ENCODE measurements around the gene CARMIL1.

The CARMIL1 gene

GRCh38 chr6:25627001-25627400 is 347.8 kb downstream of the CARMIL1 start:
- Histone ChIP-seq H3K9me3 (ENCODE audit: control insufficient read depth, insufficient read depth, low read depth, low read length) (no peaks in the 10 kb centered on the region), H3K27ac (ENCODE audit: extremely low read depth, low read depth, low read length) (no peak overlapping the region), H3K36me3 (ENCODE audit: control insufficient read depth in 2 of 2, insufficient read depth in 1 of 2, low read length in 2 of 2) (no peaks in the 10 kb centered on the region), H3K4me3 (ENCODE audit: low read depth, low read length) (no peak overlapping the region), H3K4me1 (ENCODE audit: control insufficient read depth, insufficient read depth, low read length) (peaks cover 5% of the 10 kb centered on the region)
- POLR2A ChIA-PET = no interaction called here
- TF ChIP-seq ZIC2 (tag by site-specific recombination; IDR thresholded peaks at IDR 0.05) (no peak), ZNF26 (tag by site-specific recombination; IDR thresholded peaks at IDR 0.05) (no peak), BCL11B (tag by site-specific recombination; IDR thresholded peaks at IDR 0.05; ENCODE audit: low read depth) (no peak), ZNF202 (tag by site-specific recombination; IDR thresholded peaks at IDR 0.05; ENCODE audit: borderline replicate concordance) (no peak), ZNF76 (tag by site-specific recombination; IDR thresholded peaks at IDR 0.05; ENCODE audit: borderline replicate concordance, low read depth) (no peak), ZNF324 (tag by site-specific recombination; IDR thresholded peaks at IDR 0.05) (no peak), ZNF623 (tag by site-specific recombination; IDR thresholded peaks at IDR 0.05) (no peak), IKZF3 (tag by site-specific recombination; IDR thresholded peaks at IDR 0.05) (no peak), KLF1 (tag by site-specific recombination; IDR thresholded peaks at IDR 0.05) (no peak), ZNF777 (tag by site-specific recombination; IDR thresholded peaks at IDR 0.05; ENCODE audit: borderline replicate concordance) (no peak), ZNF529 (tag by site-specific recombination; IDR thresholded peaks at IDR 0.05; ENCODE audit: insufficient replicate concordance) (no peak), ZNF10 (tag by site-specific recombination; IDR thresholded peaks at IDR 0.05) (no peak), ZNF23 (tag by site-specific recombination; IDR thresholded peaks at IDR 0.05; ENCODE audit: borderline replicate concordance) (no peak), ZNF37A (tag by site-specific recombination; IDR thresholded peaks at IDR 0.05) (no peak), ZNF645 (tag by site-specific recombination; IDR thresholded peaks at IDR 0.05) (no peak), KLF16 (tag by site-specific recombination; IDR thresholded peaks at IDR 0.05) (no peak)
- TF ChIP-seq, protein P1, sequence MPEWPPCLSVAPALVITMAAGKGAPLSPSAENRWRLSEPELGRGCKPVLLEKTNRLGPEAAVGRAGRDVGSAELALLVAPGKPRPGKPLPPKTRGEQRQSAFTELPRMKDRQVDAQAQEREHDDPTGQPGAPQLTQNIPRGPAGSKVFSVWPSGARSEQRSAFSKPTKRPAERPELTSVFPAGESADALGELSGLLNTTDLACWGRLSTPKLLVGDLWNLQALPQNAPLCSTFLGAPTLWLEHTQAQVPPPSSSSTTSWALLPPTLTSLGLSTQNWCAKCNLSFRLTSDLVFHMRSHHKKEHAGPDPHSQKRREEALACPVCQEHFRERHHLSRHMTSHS (tag by site-specific recombination; IDR thresholded peaks at IDR 0.05) = no peak
- TF ChIP-seq, protein P2, sequence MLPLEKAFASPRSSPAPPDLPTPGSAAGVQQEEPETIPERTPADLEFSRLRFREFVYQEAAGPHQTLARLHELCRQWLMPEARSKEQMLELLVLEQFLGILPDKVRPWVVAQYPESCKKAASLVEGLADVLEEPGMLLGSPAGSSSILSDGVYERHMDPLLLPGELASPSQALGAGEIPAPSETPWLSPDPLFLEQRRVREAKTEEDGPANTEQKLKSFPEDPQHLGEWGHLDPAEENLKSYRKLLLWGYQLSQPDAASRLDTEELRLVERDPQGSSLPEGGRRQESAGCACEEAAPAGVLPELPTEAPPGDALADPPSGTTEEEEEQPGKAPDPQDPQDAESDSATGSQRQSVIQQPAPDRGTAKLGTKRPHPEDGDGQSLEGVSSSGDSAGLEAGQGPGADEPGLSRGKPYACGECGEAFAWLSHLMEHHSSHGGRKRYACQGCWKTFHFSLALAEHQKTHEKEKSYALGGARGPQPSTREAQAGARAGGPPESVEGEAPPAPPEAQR (tag by site-specific recombination; IDR thresholded peaks at IDR 0.05) = no peak
- TF ChIP-seq, protein P3, sequence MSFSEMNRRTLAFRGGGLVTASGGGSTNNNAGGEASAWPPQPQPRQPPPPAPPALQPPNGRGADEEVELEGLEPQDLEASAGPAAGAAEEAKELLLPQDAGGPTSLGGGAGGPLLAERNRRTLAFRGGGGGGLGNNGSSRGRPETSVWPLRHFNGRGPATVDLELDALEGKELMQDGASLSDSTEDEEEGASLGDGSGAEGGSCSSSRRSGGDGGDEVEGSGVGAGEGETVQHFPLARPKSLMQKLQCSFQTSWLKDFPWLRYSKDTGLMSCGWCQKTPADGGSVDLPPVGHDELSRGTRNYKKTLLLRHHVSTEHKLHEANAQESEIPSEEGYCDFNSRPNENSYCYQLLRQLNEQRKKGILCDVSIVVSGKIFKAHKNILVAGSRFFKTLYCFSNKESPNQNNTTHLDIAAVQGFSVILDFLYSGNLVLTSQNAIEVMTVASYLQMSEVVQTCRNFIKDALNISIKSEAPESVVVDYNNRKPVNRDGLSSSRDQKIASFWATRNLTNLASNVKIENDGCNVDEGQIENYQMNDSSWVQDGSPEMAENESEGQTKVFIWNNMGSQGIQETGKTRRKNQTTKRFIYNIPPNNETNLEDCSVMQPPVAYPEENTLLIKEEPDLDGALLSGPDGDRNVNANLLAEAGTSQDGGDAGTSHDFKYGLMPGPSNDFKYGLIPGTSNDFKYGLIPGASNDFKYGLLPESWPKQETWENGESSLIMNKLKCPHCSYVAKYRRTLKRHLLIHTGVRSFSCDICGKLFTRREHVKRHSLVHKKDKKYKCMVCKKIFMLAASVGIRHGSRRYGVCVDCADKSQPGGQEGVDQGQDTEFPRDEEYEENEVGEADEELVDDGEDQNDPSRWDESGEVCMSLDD (tag by site-specific recombination; IDR thresholded peaks at IDR 0.05) = no peak
- CTCF ChIA-PET = interaction anchor here (0.6 kb wide), 1 partner anchor 273 kb away, joined by 3 read pairs; no protein-coding TSS in a partner anchor
